CD1c-positive myeloid dendritic cell (primary cell): ENCODE measurements around the gene WDR41.
"Not testable (repeated sequence)": the region's sequence is repeated elsewhere in the genome, so short reads cannot be mapped to it uniquely, and the experiment has no call there.

ENCODE experiments used
- DNase-seq: peaks from one replicate; pipeline ENCODE4 v3.0.0-alpha.2; 2016; ENCODE audit errors: extremely low spot score

The WDR41 gene

GRCh38 chr5:77402796-77403195, 89.3 kb downstream of the WDR41 start:
- no peak for DNase-seq

GRCh38 chr5:77400645-77401044, 91.5 kb downstream of the WDR41 start:
- peak; percentile 23 for DNase-seq

GRCh38 chr5:77398896-77399295, 93.2 kb downstream of the WDR41 start:
- DNase-seq = no peak

GRCh38 chr5:77398458-77398857, 93.7 kb downstream of the WDR41 start:
- no peak for DNase-seq

GRCh38 chr5:77397686-77398292, 94.3 kb downstream of the WDR41 start:
- DNase-seq = no peak

GRCh38 chr5:77396017-77396416, 96.1 kb downstream of the WDR41 start:
- DNase-seq = no peak

GRCh38 chr5:77394064-77394715, 97.9 kb downstream of the WDR41 start:
- DNase-seq = no peak

GRCh38 chr5:77391240-77391765, 100.8 kb downstream of the WDR41 start:
- no peak for DNase-seq

- DNase-seq = no peak
Observed at GRCh38 chr5:77390795-77391194, 101.3 kb downstream of the WDR41 start.

GRCh38 chr5:77390221-77390620, 101.9 kb downstream of the WDR41 start:
- DNase-seq = no peak

GRCh38 chr5:77389746-77390145, 102.4 kb downstream of the WDR41 start:
- DNase-seq = no peak

- DNase-seq = not testable (repeated sequence)
Observed at GRCh38 chr5:77386340-77386739, 105.8 kb downstream of the WDR41 start.

- not testable (repeated sequence) for DNase-seq
Observed at GRCh38 chr5:77383336-77383735, 108.8 kb downstream of the WDR41 start.
